ENCODE data around the gene MYO5B.

The MYO5B gene

DNA sequence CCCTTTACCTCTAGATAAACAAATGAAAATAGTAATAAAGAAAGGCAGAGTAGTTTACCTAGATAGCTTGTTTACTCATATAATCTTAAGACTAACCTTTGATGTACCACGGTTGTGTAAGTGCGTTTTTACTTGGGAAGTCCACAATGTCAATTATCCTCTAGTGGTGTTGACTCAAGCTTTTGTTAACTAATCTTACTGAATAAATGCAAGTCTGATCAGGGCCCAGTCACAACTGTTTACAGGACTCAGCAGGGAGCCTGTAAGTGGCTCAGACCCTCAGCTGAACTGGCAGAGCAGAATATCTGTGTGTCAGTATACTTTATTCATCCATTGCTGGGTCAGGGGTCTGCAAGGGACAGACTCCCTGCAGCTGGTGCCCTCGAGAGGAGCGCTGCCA, 283.5 kb downstream of the MYO5B start:
- no peaks in the 10 kb centered on the region for H3K4me1 ChIP-seq (ENCODE audit: control insufficient read depth in 1 of 2, insufficient read depth in 2 of 2, low read length in 2 of 2)
- no peaks in the 10 kb centered on the region for H3K27me3 ChIP-seq (ENCODE audit: low read depth, low read length)
- no peak overlapping the region for H3K4me3 ChIP-seq (ENCODE audit: low read depth in 1 of 2, low read length in 2 of 2)
- H3K9me3 ChIP-seq (ENCODE audit: control insufficient read depth in 1 of 2, low read length in 2 of 2), result no peaks in the 10 kb centered on the region
- no peaks in the 10 kb centered on the region for H3K36me3 ChIP-seq (ENCODE audit: control insufficient read depth in 1 of 2, insufficient read depth in 2 of 2, low read length in 2 of 2)
- H3K27ac ChIP-seq (ENCODE audit: low read length), result no peak overlapping the region

DNA sequence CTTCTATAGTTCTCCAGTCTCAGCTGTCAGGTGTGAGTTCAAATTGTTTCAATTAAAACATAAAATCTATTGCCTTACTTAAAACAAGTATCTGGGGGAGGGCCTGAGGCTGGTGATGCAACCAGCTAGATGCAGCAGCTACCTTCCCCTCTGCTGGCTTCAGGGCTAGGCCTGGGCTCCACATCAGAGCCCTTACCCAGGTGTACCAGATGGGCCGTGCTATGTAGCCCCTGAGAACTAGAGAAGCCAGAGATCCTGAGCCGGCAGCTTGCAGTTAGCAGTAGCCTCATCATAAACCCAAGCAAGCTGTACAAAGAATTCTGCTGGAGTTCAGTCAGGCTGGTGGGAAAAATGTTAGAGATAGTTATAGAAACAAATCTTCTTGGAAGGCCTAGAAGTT, 284.0 kb downstream of the MYO5B start:
- Histone ChIP-seq H3K27ac (ENCODE audit: low read length) (no peak overlapping the region), H3K4me3 (ENCODE audit: low read depth in 1 of 2, low read length in 2 of 2) (no peak overlapping the region), H3K9me3 (ENCODE audit: control insufficient read depth in 1 of 2, low read length in 2 of 2) (no peaks in the 10 kb centered on the region), H3K4me1 (ENCODE audit: control insufficient read depth in 1 of 2, insufficient read depth in 2 of 2, low read length in 2 of 2) (no peaks in the 10 kb centered on the region), H3K27me3 (ENCODE audit: low read depth, low read length) (no peaks in the 10 kb centered on the region), H3K36me3 (ENCODE audit: control insufficient read depth in 1 of 2, insufficient read depth in 2 of 2, low read length in 2 of 2) (no peaks in the 10 kb centered on the region)

DNA sequence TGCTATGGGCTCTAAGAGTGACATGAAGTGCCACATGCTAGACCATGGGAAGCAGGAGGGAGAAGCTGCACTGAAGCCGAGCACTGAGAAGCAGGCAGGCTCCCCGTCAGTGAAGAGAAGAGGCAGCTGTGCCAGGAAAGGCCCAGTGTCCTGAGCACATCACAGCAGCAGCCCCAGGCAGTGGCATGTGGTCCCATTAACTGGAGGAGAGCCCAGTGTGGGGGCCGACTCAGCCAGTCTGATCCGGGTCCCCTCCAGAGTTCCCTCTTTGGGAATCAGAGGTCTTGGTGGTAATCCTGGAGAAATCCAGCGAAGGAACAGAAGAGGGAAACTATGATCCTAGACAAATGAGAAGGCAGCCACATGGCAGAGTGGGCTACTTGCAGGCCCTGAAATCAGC, 284.9 kb downstream of the MYO5B start:
- no peak overlapping the region for H3K4me3 ChIP-seq (ENCODE audit: low read depth in 1 of 2, low read length in 2 of 2)
- no peak overlapping the region for H3K27ac ChIP-seq (ENCODE audit: low read length)
- no peaks in the 10 kb centered on the region for H3K27me3 ChIP-seq (ENCODE audit: low read depth, low read length)
- H3K36me3 ChIP-seq (ENCODE audit: control insufficient read depth in 1 of 2, insufficient read depth in 2 of 2, low read length in 2 of 2), result no peaks in the 10 kb centered on the region
- no peaks in the 10 kb centered on the region for H3K9me3 ChIP-seq (ENCODE audit: control insufficient read depth in 1 of 2, low read length in 2 of 2)
- no peaks in the 10 kb centered on the region for H3K4me1 ChIP-seq (ENCODE audit: control insufficient read depth in 1 of 2, insufficient read depth in 2 of 2, low read length in 2 of 2)

DNA sequence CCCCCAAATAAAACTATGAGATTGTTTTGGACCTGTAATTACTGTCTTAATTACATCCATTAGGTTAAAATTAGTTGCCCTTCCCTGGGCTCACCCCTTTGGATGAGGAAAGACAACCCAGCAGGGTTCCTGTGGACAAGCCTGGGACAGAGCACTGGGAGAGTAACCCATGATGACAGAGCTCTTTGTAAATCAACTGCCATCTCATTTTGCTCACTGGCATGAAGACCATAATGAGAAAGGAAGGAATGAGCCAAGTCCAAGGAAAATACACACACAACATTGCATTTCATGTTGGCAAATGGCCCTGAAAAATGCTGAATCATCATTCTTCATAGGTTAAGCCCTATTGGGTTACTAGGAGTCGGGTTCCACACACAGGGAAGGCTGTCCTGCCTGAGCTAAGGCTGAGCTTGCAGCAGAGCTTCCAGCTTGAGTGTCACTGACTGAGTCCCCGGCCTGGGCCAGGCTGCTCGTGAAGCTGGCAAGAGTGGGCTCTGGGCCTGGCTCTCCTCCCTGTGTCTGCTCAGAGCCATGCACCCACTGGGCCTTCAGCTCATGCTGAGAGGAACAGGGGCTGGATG, 287.5 kb downstream of the MYO5B start:
- Histone ChIP-seq H3K9me3 (ENCODE audit: control insufficient read depth in 1 of 2, low read length in 2 of 2) (no peaks in the 10 kb centered on the region), H3K36me3 (ENCODE audit: control insufficient read depth in 1 of 2, insufficient read depth in 2 of 2, low read length in 2 of 2) (no peaks in the 10 kb centered on the region), H3K4me3 (ENCODE audit: low read depth in 1 of 2, low read length in 2 of 2) (no peak overlapping the region), H3K27me3 (ENCODE audit: low read depth, low read length) (no peaks in the 10 kb centered on the region), H3K4me1 (ENCODE audit: control insufficient read depth in 1 of 2, insufficient read depth in 2 of 2, low read length in 2 of 2) (no peaks in the 10 kb centered on the region), H3K27ac (ENCODE audit: low read length) (no peak overlapping the region)

DNA sequence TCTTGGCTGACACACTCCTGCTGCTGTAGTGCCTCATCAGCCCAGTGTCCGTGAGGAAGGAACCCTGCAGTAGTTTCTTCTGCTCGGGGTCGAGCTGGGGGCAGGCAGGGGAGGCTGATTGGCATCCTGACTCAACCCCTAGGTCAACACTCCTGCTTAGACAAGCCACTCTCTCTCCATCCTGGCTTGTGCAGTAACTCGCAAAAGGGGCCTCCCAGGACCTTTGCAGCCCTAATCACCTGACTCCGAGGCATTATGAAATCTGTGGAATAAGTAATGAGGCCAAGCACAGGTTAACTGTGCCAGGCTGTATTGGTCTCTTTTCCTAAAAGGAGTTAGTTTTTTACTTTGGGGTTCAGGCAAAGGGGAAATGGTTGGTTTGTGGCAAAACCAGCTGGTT, 289.2 kb downstream of the MYO5B start:
- no peaks in the 10 kb centered on the region for H3K36me3 ChIP-seq (ENCODE audit: control insufficient read depth in 1 of 2, insufficient read depth in 2 of 2, low read length in 2 of 2)
- H3K4me3 ChIP-seq (ENCODE audit: low read depth in 1 of 2, low read length in 2 of 2), result no peak overlapping the region
- H3K4me1 ChIP-seq (ENCODE audit: control insufficient read depth in 1 of 2, insufficient read depth in 2 of 2, low read length in 2 of 2), result no peaks in the 10 kb centered on the region
- no peaks in the 10 kb centered on the region for H3K9me3 ChIP-seq (ENCODE audit: control insufficient read depth in 1 of 2, low read length in 2 of 2)
- H3K27me3 ChIP-seq (ENCODE audit: low read depth, low read length), result no peaks in the 10 kb centered on the region
- no peak overlapping the region for H3K27ac ChIP-seq (ENCODE audit: low read length)

DNA sequence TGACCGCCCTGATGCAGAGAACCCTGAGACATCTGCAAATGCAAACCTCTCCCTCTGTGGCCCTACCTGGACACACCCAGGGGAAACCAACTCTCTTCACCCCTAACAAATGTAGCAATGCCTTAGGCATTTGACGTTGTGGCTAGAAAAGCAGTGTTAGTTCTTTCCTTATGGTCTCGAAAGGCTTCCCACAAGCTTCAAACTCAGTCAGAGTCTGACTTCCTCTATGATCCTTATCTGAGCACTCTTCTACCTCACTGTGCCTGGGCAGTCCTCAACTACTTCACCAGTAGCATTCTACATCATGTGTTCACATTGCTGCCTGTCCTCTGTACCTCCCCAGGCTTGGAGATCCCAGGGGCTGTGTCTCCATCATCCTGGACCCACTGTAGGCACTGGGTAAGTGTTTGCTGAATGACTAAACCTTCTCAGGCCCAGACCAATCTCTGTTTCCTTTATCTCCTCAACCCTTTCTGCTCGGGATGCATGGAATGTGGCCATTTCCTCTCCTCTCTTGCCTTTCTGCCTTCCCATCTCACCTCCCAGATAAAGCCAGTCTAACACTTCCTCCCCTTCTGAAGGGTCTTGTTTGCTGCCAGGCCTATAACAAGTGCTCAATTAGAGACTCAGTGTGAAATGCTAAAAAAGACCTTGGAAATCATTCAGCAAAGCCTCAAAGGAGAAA, 289.9 kb downstream of the MYO5B start:
- H3K27me3 ChIP-seq (ENCODE audit: low read depth, low read length), result no peaks in the 10 kb centered on the region
- no peaks in the 10 kb centered on the region for H3K36me3 ChIP-seq (ENCODE audit: control insufficient read depth in 1 of 2, insufficient read depth in 2 of 2, low read length in 2 of 2)
- no peak overlapping the region for H3K4me3 ChIP-seq (ENCODE audit: low read depth in 1 of 2, low read length in 2 of 2)
- H3K4me1 ChIP-seq (ENCODE audit: control insufficient read depth in 1 of 2, insufficient read depth in 2 of 2, low read length in 2 of 2), result no peaks in the 10 kb centered on the region
- H3K9me3 ChIP-seq (ENCODE audit: control insufficient read depth in 1 of 2, low read length in 2 of 2), result no peaks in the 10 kb centered on the region
- H3K27ac ChIP-seq (ENCODE audit: low read length), result no peak overlapping the region

DNA sequence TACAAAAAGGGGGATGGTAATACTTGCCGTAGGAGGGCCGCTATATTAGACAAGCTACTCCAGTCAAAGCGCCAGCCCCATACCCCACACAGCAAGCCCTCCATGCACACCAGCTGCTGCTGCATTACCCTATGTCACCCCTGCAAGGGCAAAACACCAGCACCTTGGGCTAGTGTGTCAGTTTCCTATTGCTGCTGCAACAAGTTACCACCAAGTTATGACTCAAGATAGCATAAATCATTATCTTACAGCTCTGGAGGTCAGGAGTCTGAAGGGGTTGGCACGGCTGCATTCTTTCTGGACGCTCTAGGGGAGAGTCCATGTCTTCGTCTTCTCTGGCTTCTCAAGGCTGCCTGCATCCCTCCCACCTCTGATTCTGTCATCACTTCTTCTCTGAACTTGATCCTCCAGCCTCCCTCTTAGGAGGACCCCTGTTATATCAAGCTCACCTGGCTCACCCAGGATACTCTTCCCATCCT, 293.0 kb downstream of the MYO5B start:
- Histone ChIP-seq H3K9me3 (ENCODE audit: control insufficient read depth in 1 of 2, low read length in 2 of 2) (no peaks in the 10 kb centered on the region), H3K4me3 (ENCODE audit: low read depth in 1 of 2, low read length in 2 of 2) (no peak overlapping the region), H3K36me3 (ENCODE audit: control insufficient read depth in 1 of 2, insufficient read depth in 2 of 2, low read length in 2 of 2) (no peaks in the 10 kb centered on the region), H3K4me1 (ENCODE audit: control insufficient read depth in 1 of 2, insufficient read depth in 2 of 2, low read length in 2 of 2) (no peaks in the 10 kb centered on the region), H3K27ac (ENCODE audit: low read length) (no peak overlapping the region), H3K27me3 (ENCODE audit: low read depth, low read length) (no peaks in the 10 kb centered on the region)

DNA sequence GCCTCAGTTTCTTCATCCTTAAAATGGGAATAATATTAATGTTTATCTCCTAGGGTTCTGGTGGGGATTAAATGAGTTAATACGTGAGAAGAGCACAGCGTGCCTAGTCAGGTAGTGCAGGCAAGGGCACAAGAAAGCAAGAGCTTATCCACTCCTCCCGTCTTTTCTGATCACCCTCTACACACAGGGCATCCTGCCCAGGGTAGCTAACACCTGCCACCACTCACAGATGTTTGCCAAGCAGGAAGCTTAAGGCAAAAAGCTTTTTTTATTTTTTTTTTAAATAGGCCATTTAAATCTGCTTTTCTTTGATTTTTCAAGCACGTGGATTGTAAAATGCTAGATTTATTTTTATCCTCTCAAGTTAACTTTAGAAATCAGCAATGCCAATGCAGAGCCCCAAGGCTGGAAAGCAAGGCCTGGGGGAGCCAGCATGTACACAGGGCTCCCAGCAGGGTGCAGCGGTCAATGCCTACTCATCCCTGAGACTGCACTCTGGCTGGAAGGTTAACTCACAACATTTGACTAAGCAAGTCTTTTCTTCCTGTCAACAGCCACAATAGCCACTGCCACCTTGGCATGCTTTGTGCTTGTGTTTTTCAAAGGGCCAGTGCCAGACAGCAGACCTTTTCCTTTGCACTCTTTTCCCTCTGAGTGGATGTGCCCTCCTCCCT, 295.2 kb downstream of the MYO5B start:
- Histone ChIP-seq H3K4me3 (ENCODE audit: low read depth in 1 of 2, low read length in 2 of 2) (no peak overlapping the region), H3K9me3 (ENCODE audit: control insufficient read depth in 1 of 2, low read length in 2 of 2) (no peaks in the 10 kb centered on the region), H3K36me3 (ENCODE audit: control insufficient read depth in 1 of 2, insufficient read depth in 2 of 2, low read length in 2 of 2) (no peaks in the 10 kb centered on the region), H3K27me3 (ENCODE audit: low read depth, low read length) (no peaks in the 10 kb centered on the region), H3K4me1 (ENCODE audit: control insufficient read depth in 1 of 2, insufficient read depth in 2 of 2, low read length in 2 of 2) (no peaks in the 10 kb centered on the region), H3K27ac (ENCODE audit: low read length) (no peak overlapping the region)

DNA sequence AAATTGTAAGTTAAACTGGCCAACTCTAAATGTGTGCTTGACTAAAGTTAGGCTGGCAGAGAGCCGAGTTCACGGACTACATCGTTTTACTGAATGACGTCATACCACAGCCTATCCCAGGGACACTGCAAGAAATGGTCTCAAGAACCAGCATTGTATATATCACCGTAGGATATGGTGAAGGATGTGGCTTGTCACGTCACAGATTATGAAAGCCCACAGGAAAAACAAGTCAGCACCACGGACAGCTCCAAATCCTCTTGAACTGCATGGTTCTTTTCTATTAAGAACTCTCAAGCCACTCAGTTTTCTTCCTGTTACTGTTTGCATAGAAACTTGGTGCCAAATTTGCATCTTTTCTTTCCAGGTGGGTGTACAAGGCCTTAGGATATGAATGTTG, 296.5 kb downstream of the MYO5B start:
- H3K9me3 ChIP-seq (ENCODE audit: control insufficient read depth in 1 of 2, low read length in 2 of 2), result no peaks in the 10 kb centered on the region
- no peaks in the 10 kb centered on the region for H3K36me3 ChIP-seq (ENCODE audit: control insufficient read depth in 1 of 2, insufficient read depth in 2 of 2, low read length in 2 of 2)
- H3K27me3 ChIP-seq (ENCODE audit: low read depth, low read length), result no peaks in the 10 kb centered on the region
- H3K27ac ChIP-seq (ENCODE audit: low read length), result no peak overlapping the region
- H3K4me1 ChIP-seq (ENCODE audit: control insufficient read depth in 1 of 2, insufficient read depth in 2 of 2, low read length in 2 of 2), result no peaks in the 10 kb centered on the region
- H3K4me3 ChIP-seq (ENCODE audit: low read depth in 1 of 2, low read length in 2 of 2), result no peak overlapping the region

DNA sequence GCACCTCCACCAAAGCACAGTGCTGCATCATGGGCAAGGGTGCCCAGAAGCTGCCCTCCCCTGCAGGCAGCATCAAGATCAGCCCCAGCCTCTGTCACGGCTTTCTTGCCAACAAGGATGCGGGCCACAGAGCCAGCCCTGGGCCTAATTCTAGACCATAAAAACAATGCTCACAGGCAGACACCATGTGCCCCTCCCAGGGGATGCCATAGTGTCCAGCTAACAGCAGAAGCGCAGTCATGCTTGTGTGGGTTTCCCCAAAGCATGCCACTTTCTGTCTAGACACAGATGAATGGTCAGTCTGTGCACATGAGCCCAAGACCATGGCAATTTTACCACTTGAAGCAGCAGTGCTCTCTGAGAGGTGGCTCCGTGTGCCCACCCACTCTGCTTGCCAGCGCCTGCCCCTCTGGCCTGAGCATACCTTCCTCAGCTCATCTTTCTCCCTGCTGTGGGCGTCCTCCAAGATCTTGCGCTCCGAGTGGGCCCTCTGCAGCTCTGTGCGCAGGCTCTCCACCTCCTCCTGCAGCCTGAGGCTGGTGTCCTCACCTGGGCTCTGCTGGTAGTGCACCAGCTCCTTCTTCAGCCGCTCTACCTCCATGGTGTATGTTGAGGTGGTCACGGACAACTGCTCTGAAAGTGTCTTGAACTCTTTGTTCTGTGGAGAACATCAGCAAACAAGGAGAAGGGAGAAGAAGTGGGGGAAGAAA, 300.3 kb downstream of the MYO5B start:
- Histone ChIP-seq H3K9me3 (ENCODE audit: control insufficient read depth in 1 of 2, low read length in 2 of 2) (no peaks in the 10 kb centered on the region), H3K4me3 (ENCODE audit: low read depth in 1 of 2, low read length in 2 of 2) (no peak overlapping the region), H3K36me3 (ENCODE audit: control insufficient read depth in 1 of 2, insufficient read depth in 2 of 2, low read length in 2 of 2) (no peaks in the 10 kb centered on the region), H3K27ac (ENCODE audit: low read length) (no peak overlapping the region), H3K27me3 (ENCODE audit: low read depth, low read length) (no peaks in the 10 kb centered on the region), H3K4me1 (ENCODE audit: control insufficient read depth in 1 of 2, insufficient read depth in 2 of 2, low read length in 2 of 2) (no peaks in the 10 kb centered on the region)

DNA sequence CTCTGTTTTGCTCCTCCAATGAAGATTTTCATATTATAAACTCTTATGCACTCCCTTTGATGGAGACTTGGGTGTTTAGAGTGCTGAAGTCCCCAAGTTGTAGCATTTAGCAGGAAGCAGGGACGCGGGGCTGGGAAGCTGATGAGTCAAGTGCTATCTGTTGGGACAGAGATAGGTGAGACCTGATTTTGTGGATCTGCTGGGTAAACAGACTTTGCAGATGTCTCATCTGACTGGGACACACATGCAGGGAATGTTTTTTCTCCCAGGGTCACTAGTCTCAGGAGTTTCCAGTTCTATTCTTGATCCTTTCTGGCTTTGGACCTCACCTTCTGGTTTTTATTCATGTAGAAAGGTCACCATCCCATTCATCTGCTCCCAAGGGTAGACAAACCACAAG, 301.9 kb downstream of the MYO5B start:
- H3K4me1 ChIP-seq (ENCODE audit: control insufficient read depth in 1 of 2, insufficient read depth in 2 of 2, low read length in 2 of 2), result no peaks in the 10 kb centered on the region
- H3K36me3 ChIP-seq (ENCODE audit: control insufficient read depth in 1 of 2, insufficient read depth in 2 of 2, low read length in 2 of 2), result no peaks in the 10 kb centered on the region
- no peak overlapping the region for H3K27ac ChIP-seq (ENCODE audit: low read length)
- H3K4me3 ChIP-seq (ENCODE audit: low read depth in 1 of 2, low read length in 2 of 2), result no peak overlapping the region
- no peaks in the 10 kb centered on the region for H3K9me3 ChIP-seq (ENCODE audit: control insufficient read depth in 1 of 2, low read length in 2 of 2)
- H3K27me3 ChIP-seq (ENCODE audit: low read depth, low read length), result no peaks in the 10 kb centered on the region

Data from muscle layer of duodenum (tissue), 2 donors.